ENCODE measurements around the gene NPLOC4.

DNA sequence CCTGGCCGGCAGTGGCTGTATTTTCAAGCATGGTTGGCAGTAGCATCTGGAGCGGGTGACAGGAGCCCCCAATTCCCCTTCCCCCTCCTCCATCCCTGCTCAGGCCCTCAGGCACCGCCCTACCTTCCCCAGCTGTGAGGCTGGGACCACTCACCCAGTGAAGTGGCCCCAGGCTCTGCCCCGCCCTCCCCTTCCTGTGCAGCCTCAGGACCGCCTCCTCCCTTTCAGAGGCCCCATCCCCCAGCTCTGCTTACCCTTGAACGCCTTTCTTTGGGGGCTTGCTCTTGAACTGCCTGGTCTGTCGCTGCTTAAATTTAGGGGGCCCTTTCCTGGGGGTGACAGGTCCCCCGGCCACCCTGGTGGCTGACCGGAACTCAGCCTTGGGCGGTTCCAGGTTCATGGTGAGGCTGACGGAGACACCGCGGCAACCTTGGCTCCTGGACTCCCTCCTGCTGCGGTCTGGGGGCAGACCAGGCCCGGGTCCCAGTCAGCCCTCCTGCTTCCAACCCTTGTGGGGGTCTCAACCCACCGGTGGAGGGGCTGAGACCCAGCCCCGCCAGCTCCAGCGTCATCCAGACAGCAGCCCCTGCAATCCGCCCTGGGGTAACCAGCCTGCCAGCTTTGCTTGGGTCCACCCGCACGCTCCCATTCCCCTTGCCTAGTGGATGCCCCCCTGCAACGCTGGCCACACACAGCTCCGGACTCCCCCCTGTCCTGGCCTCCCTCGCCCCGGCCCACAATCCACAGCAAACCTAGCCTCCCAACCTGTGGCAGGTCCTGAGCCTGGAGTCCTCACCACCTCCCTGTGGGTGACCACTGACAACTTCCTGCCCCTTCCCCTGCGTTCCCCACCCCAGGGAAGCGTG, 16.2 kb upstream of the NPLOC4 start:
- TF ChIP-seq TAF1 (IDR thresholded peaks at IDR 0.05; ENCODE audit: borderline replicate concordance, low read depth, low read length) (no peak), POLR2A (IDR thresholded peaks at IDR 0.05; ENCODE audit: low read depth, low read length) (no peak), POLR2AphosphoS5 (IDR thresholded peaks at IDR 0.05; ENCODE audit: low read depth, low read length) (no peak)
